CD14-positive monocyte (primary cell): ENCODE data around the gene BCKDHB. TPM values are rescaled to one million over a fixed set of nuclear protein-coding genes. Genes with fewer than 3 reads are reported as not detected.

Experiments
- DNase-seq, 3 donors: peaks; one replicate each; pipeline ENCODE4 v3.0.0-alpha.2; 2011 to 2022
- H2AFZ ChIP-seq: 2 replicates; pipeline ENCODE4 v1.6.0; 2012; ENCODE audit warnings: mild to moderate bottlenecking, low read depth, low read length, inconsistent platforms; ENCODE audit not compliant: insufficient read depth, poor library complexity, severe bottlenecking
- H3K27ac ChIP-seq, 2 donors: 1 replicate in 1 of 2; 2 replicates in 1 of 2; pipeline ENCODE4 v1.5.1; 2012 to 2013; ENCODE audit warnings: low read length in 2 of 2, control low read depth in 1 of 2, inconsistent platforms in 1 of 2, low read depth in 1 of 2, mild to moderate bottlenecking in 1 of 2
- H3K27me3 ChIP-seq, 2 donors: one replicate each; pipeline versions ENCODE4 v1.6.0 to v1.6.1; 2011 to 2013; ENCODE audit warnings: low read length in 2 of 2; ENCODE audit not compliant: control insufficient read depth in 2 of 2, insufficient read depth in 2 of 2
- H3K36me3 ChIP-seq, 2 donors: replicated peaks in 1 of 2; 1 replicate in 1 of 2; 2 replicates in 1 of 2; pipeline versions ENCODE4 v1.5.1 to v1.6.1; 2012 to 2013; ENCODE audit warnings: low read length in 2 of 2, control low read depth in 1 of 2, inconsistent platforms in 1 of 2, mild to moderate bottlenecking in 1 of 2; ENCODE audit not compliant: insufficient read depth in 2 of 2, control insufficient read depth in 1 of 2
- H3K4me1 ChIP-seq, 2 donors: 1 replicate in 1 of 2; 2 replicates in 1 of 2; pipeline versions ENCODE4 v1.5.1 to v1.6.1; 2012 to 2013; ENCODE audit warnings: low read length in 2 of 2, control low read depth in 1 of 2, inconsistent platforms in 1 of 2, mild to moderate bottlenecking in 1 of 2, moderate library complexity in 1 of 2; ENCODE audit not compliant: insufficient read depth in 2 of 2, control insufficient read depth in 1 of 2
- H3K4me2 ChIP-seq: replicated peaks from 2 replicates; pipeline ENCODE3; 2012; ENCODE audit warnings: low read length, moderate library complexity, mild to moderate bottlenecking; ENCODE audit not compliant: poor library complexity, severe bottlenecking; ENCODE audit errors: extremely low read depth
- H3K4me3 ChIP-seq, 3 experiments: fragments of 200-600 bp in 1 of 3; sonication (generic) in 1 of 3; replicated peaks in 1 of 3; 1 replicate in 2 of 3; 2 replicates in 1 of 3; pipeline ENCODE4 v1.5.1; 2011 to 2013; ENCODE audit warnings: low read length in 3 of 3, mild to moderate bottlenecking in 3 of 3, control low read depth in 2 of 3, low read depth in 2 of 3, inconsistent platforms in 1 of 3, moderate library complexity in 1 of 3
- H3K79me2 ChIP-seq: 2 replicates; pipeline ENCODE4 v1.6.0; 2012; ENCODE audit warnings: mild to moderate bottlenecking, control low read depth, inconsistent platforms, low read length, moderate library complexity; ENCODE audit not compliant: insufficient read depth
- H3K9ac ChIP-seq: 2 replicates; pipeline ENCODE4 v1.6.0; 2017; ENCODE audit warnings: low read length, mild to moderate bottlenecking; ENCODE audit not compliant: insufficient read depth, poor library complexity, severe bottlenecking
- H3K9me3 ChIP-seq, 2 donors: replicated peaks in 1 of 2; 1 replicate in 1 of 2; 2 replicates in 1 of 2; pipeline versions ENCODE4 v1.5.1 to v1.6.1; 2012 to 2013; ENCODE audit warnings: low read length in 2 of 2, control low read depth in 1 of 2; ENCODE audit not compliant: control insufficient read depth in 1 of 2, insufficient read depth in 1 of 2
- H4K20me1 ChIP-seq: 2 replicates; pipeline ENCODE4 v1.6.0; 2012; ENCODE audit warnings: mild to moderate bottlenecking, low read length, control low read depth, moderate library complexity; ENCODE audit not compliant: insufficient read depth
- H3K27ac Mint-ChIP-seq, 7 donors: one replicate each; pipeline ENCODE4 v1.8.0; 2020; ENCODE audit warnings: mild to moderate bottlenecking in 7 of 7, mixed read lengths in 7 of 7, moderate library complexity in 6 of 7, inconsistent platforms in 2 of 7
- H3K27me3 Mint-ChIP-seq, 3 donors: one replicate each; pipeline ENCODE4 v1.8.0; 2021 to 2022; ENCODE audit warnings: low read depth in 3 of 3, mild to moderate bottlenecking in 3 of 3, mixed read lengths in 3 of 3, moderate library complexity in 3 of 3, inconsistent platforms in 1 of 3
- H3K36me3 Mint-ChIP-seq, 2 donors: one replicate each; pipeline ENCODE4 v1.8.0; 2020; ENCODE audit warnings: mixed read lengths in 2 of 2, inconsistent platforms in 1 of 2, mild to moderate bottlenecking in 1 of 2
- H3K4me1 Mint-ChIP-seq: one replicate; pipeline ENCODE4 v1.8.0; 2020; ENCODE audit warnings: mild to moderate bottlenecking, mixed read lengths
- H3K4me3 Mint-ChIP-seq, 2 donors: one replicate each; pipeline ENCODE4 v1.8.0; 2020; ENCODE audit warnings: mild to moderate bottlenecking in 2 of 2, mixed read lengths in 2 of 2, moderate library complexity in 1 of 2
- H3K9me3 Mint-ChIP-seq, 7 donors: one replicate each; pipeline ENCODE4 v1.8.0; 2020 to 2022; ENCODE audit warnings: mixed read lengths in 7 of 7, mild to moderate bottlenecking in 6 of 7, moderate library complexity in 6 of 7, inconsistent platforms in 2 of 7
- WGBS: methylation state at CpG from one replicate; pipeline ENCODE4 v1.1.5; 2013; ENCODE audit warnings: missing lambda C conversion rate; ENCODE audit not compliant: insufficient coverage; 5-methylcytosine and 5-hydroxymethylcytosine counted together
- intact Hi-C, 2 donors: fragments of 100-400 bp; cut with micrococcal nuclease; formaldehyde crosslinking; loops; one replicate each; pipeline versions ENCODE4 v1.15.0 to v1.15.1; 2023
- polyA plus RNA-seq, 3 donors: library from polyadenylated mRNA; depleted of rRNA in 1 of 3; unstranded in 2 of 3; stranded (reverse) in 1 of 3; fragments of 300-500 nt in 2 of 3; fragments of >200 nt in 1 of 3; fragmentation: Illumina TruSeq in 2 of 3; gene quantifications; 1 replicate in 2 of 3; 2 replicates in 1 of 3; pipeline ENCODE4 v1.2.3, GENCODE V29; 2012 to 2021
- TF ChIP-seq, protein P1 (sequence below): fragments of 200-600 bp; IDR thresholded peaks from one replicate; pipeline ENCODE4 v1.8.0; 2022; ENCODE audit warnings: antibody characterized with exemption, mild to moderate bottlenecking

BCKDHB gene
- polyA plus RNA-seq, 3 donors: 1.8 to 4.6 (median 4.0) TPM

DNA sequence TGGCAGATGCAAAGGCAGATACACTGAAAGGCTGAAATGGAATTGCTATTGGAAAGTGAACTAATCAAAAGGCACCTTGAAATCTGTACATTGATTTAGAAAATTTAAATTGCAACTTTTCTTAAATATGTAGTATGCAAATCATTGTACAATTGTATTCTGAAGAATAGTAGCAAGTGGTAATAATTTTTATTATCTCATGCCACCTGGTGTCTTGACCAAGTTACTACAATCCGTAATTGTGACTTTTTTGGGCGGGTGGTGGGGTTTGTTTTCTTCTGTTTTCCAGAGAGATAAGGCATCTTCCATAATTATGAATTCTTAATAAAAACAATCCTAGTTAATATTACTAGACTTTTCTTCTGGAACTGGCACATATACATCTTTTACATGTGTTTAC lies 12.5 kb upstream of the BCKDHB start:
- peaks cover 1 to 6% (median 2%) of the 10 kb centered on the region in 3 donors for H3K27me3 Mint-ChIP-seq
- TF ChIP-seq, protein P1, sequence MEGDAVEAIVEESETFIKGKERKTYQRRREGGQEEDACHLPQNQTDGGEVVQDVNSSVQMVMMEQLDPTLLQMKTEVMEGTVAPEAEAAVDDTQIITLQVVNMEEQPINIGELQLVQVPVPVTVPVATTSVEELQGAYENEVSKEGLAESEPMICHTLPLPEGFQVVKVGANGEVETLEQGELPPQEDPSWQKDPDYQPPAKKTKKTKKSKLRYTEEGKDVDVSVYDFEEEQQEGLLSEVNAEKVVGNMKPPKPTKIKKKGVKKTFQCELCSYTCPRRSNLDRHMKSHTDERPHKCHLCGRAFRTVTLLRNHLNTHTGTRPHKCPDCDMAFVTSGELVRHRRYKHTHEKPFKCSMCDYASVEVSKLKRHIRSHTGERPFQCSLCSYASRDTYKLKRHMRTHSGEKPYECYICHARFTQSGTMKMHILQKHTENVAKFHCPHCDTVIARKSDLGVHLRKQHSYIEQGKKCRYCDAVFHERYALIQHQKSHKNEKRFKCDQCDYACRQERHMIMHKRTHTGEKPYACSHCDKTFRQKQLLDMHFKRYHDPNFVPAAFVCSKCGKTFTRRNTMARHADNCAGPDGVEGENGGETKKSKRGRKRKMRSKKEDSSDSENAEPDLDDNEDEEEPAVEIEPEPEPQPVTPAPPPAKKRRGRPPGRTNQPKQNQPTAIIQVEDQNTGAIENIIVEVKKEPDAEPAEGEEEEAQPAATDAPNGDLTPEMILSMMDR: peak; percentile 76
- Histone ChIP-seq H3K27ac (no peak overlapping the region), H3K4me3 (no peak overlapping the region), H3K36me3 (no peaks in the 10 kb centered on the region), H3K9ac (no peak overlapping the region), H3K4me1 (no peaks in the 10 kb centered on the region), H3K79me2 (no peaks in the 10 kb centered on the region), H3K4me2 (no peak overlapping the region), H4K20me1 (no peaks in the 10 kb centered on the region), H2AFZ (no peak overlapping the region), H3K9me3 (no peaks in the 10 kb centered on the region), H3K27me3 (peaks cover 0 to 2% of the 10 kb centered on the region in 2 donors)
- no peaks in the 10 kb centered on the region for H3K4me1 Mint-ChIP-seq
- intact Hi-C loops: no loop called here
- H3K27ac Mint-ChIP-seq: no peak overlapping the region
- H3K36me3 Mint-ChIP-seq: no peaks in the 10 kb centered on the region
- no peak overlapping the region for H3K4me3 Mint-ChIP-seq
- WGBS: no CpG with 5 or more reads among the region's 2 CpGs
- DNase-seq: peak in 1 of 3 donors; percentile 11
- peaks cover 0 to 2% (median 0%) of the 10 kb centered on the region in 7 donors for H3K9me3 Mint-ChIP-seq

DNA sequence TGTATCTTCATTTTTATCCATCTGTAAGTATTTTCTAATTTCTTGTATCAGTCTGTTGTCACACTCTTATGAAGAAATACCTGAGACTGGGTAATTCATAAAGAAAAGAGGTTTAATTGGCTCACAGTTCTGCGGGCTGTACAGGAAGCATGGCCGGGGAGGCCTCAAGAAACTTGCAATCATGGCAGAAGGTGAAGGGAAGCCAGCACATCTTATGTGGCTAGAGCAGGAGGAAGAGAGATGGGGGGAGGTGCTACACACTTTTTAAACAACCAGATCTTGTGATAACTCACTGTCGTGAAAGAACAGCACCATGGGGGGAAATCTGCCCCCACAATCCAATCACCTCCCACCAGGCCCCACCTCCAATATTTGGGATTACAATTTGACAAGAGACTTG lies 10.9 kb upstream of the BCKDHB start:
- H3K9me3 ChIP-seq: no peaks in the 10 kb centered on the region
- H3K9ac ChIP-seq: no peak overlapping the region
- H3K4me3 ChIP-seq: no peak overlapping the region
- intact Hi-C loops: no loop called here
- no peak overlapping the region for H3K4me2 ChIP-seq
- no peak for DNase-seq
- no peak overlapping the region for H3K27ac ChIP-seq
- Mint-ChIP-seq H3K27ac (no peak overlapping the region), H3K27me3 (peaks cover 2 to 8% (median 5%) of the 10 kb centered on the region in 3 donors), H3K36me3 (no peaks in the 10 kb centered on the region), H3K9me3 (peaks cover 0 to 2% (median 0%) of the 10 kb centered on the region in 7 donors), H3K4me1 (no peaks in the 10 kb centered on the region), H3K4me3 (no peak overlapping the region)
- H4K20me1 ChIP-seq: no peaks in the 10 kb centered on the region
- no peaks in the 10 kb centered on the region for H3K79me2 ChIP-seq
- H3K27me3 ChIP-seq: peaks cover 0 to 2% of the 10 kb centered on the region in 2 donors
- H3K36me3 ChIP-seq: no peaks in the 10 kb centered on the region
- no CpG with 5 or more reads among the region's 3 CpGs for WGBS
- TF ChIP-seq, protein P1: no peak
- H2AFZ ChIP-seq: no peak overlapping the region
- H3K4me1 ChIP-seq: no peaks in the 10 kb centered on the region
